Measurements from ENCODE around the gene CFAP47.

- TF ChIP-seq EZH2 (IDR thresholded peaks at IDR 0.05; ENCODE audit: borderline replicate concordance, low read depth, low read length, severe bottlenecking) (no peak), MYC (IDR thresholded peaks at IDR 0.05; ENCODE audit: low read depth, low read length) (no peak), POLR2A (IDR thresholded peaks at IDR 0.05; ENCODE audit: low read depth, low read length) (no peak)
- TF ChIP-seq, protein P1, sequence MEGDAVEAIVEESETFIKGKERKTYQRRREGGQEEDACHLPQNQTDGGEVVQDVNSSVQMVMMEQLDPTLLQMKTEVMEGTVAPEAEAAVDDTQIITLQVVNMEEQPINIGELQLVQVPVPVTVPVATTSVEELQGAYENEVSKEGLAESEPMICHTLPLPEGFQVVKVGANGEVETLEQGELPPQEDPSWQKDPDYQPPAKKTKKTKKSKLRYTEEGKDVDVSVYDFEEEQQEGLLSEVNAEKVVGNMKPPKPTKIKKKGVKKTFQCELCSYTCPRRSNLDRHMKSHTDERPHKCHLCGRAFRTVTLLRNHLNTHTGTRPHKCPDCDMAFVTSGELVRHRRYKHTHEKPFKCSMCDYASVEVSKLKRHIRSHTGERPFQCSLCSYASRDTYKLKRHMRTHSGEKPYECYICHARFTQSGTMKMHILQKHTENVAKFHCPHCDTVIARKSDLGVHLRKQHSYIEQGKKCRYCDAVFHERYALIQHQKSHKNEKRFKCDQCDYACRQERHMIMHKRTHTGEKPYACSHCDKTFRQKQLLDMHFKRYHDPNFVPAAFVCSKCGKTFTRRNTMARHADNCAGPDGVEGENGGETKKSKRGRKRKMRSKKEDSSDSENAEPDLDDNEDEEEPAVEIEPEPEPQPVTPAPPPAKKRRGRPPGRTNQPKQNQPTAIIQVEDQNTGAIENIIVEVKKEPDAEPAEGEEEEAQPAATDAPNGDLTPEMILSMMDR (IDR thresholded peaks at IDR 0.05; ENCODE audit: extremely low read depth in 1 of 2, insufficient read depth in 1 of 2, low read depth in 1 of 2, low read length in 2 of 2), result no peak
- TF ChIP-seq, protein P2, sequence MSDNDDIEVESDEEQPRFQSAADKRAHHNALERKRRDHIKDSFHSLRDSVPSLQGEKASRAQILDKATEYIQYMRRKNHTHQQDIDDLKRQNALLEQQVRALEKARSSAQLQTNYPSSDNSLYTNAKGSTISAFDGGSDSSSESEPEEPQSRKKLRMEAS (IDR thresholded peaks at IDR 0.05; ENCODE audit: insufficient read depth, insufficient read length), result no peak
Measured at GRCh38 chrX:36407836-36408235, 488.3 kb downstream of the CFAP47 start.
